ENCODE measurements around the gene LHPP.

LHPP gene

GRCh38 chr10:124629415-124629814, 167.8 kb downstream of the LHPP start:
- H3K4me1 ChIP-seq (ENCODE audit: control extremely low read depth in 1 of 4, control insufficient read depth in 4 of 4, insufficient read depth in 4 of 4, low read length in 3 of 4) = peaks cover 2 to 49% (median 37%) of the 10 kb centered on the region in 4 experiments
- ChIA-PET POLR2A (no interaction called here), CTCF (interaction anchor here (0.7 to 4.1 kb wide), 7 partner anchors 9 to 112 kb away, joined by 3 to 21 read pairs (median 3); no protein-coding TSS in a partner anchor)
- no peaks in the 10 kb centered on the region for H3K27me3 ChIP-seq (replicated peaks in 2 of 5; ENCODE audit: control insufficient read depth in 4 of 5, insufficient read depth in 5 of 5, low read length in 4 of 5)
- H3K4me3 ChIP-seq (ENCODE audit: control insufficient read depth in 1 of 7, extremely low read depth in 1 of 7, insufficient read depth in 4 of 7, low read depth in 2 of 7, low read length in 6 of 7) = no peak overlapping the region
- no peak overlapping the region for H3K27ac ChIP-seq (ENCODE audit: insufficient read depth in 1 of 2, low read depth in 1 of 2, low read length in 2 of 2, poor library complexity in 1 of 2, severe bottlenecking in 2 of 2)
- WGBS (ENCODE audit: insufficient coverage) = 65% methylated on average over 5 of the region's 6 CpGs
- H3K36me3 ChIP-seq (ENCODE audit: control insufficient read depth in 4 of 4, insufficient read depth in 4 of 4, low read length in 3 of 4) = peaks cover 0 to 9% (median 3%) of the 10 kb centered on the region in 4 experiments
- peaks cover 0 to 4% (median 0%) of the 10 kb centered on the region in 5 experiments for H3K9me3 ChIP-seq (ENCODE audit: control extremely low read depth in 1 of 5, control insufficient read depth in 4 of 5, insufficient read depth in 2 of 5, low read depth in 1 of 5, low read length in 4 of 5)
- no peak for DNase-seq

GRCh38 chr10:124629842-124630241, 168.2 kb downstream of the LHPP start:
- CTCF ChIA-PET = interaction anchor here (0.7 to 4.1 kb wide), 6 partner anchors 9 to 112 kb away, joined by 3 to 21 read pairs (median 3); no protein-coding TSS in a partner anchor
- WGBS (ENCODE audit: insufficient coverage) = 86% methylated on average over 6 of the region's 6 CpGs
- POLR2A ChIA-PET = no interaction called here
- Histone ChIP-seq H3K36me3 (ENCODE audit: control insufficient read depth in 4 of 4, insufficient read depth in 4 of 4, low read length in 3 of 4) (peaks cover 0 to 8% (median 4%) of the 10 kb centered on the region in 4 experiments), H3K9me3 (ENCODE audit: control extremely low read depth in 1 of 5, control insufficient read depth in 4 of 5, insufficient read depth in 2 of 5, low read depth in 1 of 5, low read length in 4 of 5) (peaks cover 0 to 6% (median 0%) of the 10 kb centered on the region in 5 experiments), H3K27me3 (replicated peaks in 2 of 5; ENCODE audit: control insufficient read depth in 4 of 5, insufficient read depth in 5 of 5, low read length in 4 of 5) (no peaks in the 10 kb centered on the region), H3K4me3 (ENCODE audit: control insufficient read depth in 1 of 7, extremely low read depth in 1 of 7, insufficient read depth in 4 of 7, low read depth in 2 of 7, low read length in 6 of 7) (no peak overlapping the region), H3K27ac (ENCODE audit: insufficient read depth in 1 of 2, low read depth in 1 of 2, low read length in 2 of 2, poor library complexity in 1 of 2, severe bottlenecking in 2 of 2) (no peak overlapping the region), H3K4me1 (ENCODE audit: control extremely low read depth in 1 of 4, control insufficient read depth in 4 of 4, insufficient read depth in 4 of 4, low read length in 3 of 4) (peaks cover 2 to 49% (median 37%) of the 10 kb centered on the region in 4 experiments)
- no peak for DNase-seq

GRCh38 chr10:124630551-124630950, 168.9 kb downstream of the LHPP start:
- ChIA-PET POLR2A (no interaction called here), CTCF (interaction anchor here (0.8 to 4.7 kb wide), 4 partner anchors 9 to 111 kb away, joined by 3 to 35 read pairs (median 5); no protein-coding TSS in a partner anchor)
- DNase-seq = no peak
- no peak overlapping the region for H3K27ac ChIP-seq (ENCODE audit: insufficient read depth in 1 of 2, low read depth in 1 of 2, low read length in 2 of 2, poor library complexity in 1 of 2, severe bottlenecking in 2 of 2)
- H3K4me3 ChIP-seq (ENCODE audit: control insufficient read depth in 1 of 7, extremely low read depth in 1 of 7, insufficient read depth in 4 of 7, low read depth in 2 of 7, low read length in 6 of 7) = no peak overlapping the region
- peaks cover 2 to 49% (median 37%) of the 10 kb centered on the region in 4 experiments for H3K4me1 ChIP-seq (ENCODE audit: control extremely low read depth in 1 of 4, control insufficient read depth in 4 of 4, insufficient read depth in 4 of 4, low read length in 3 of 4)
- H3K36me3 ChIP-seq (ENCODE audit: control insufficient read depth in 4 of 4, insufficient read depth in 4 of 4, low read length in 3 of 4) = peaks cover 0 to 10% (median 4%) of the 10 kb centered on the region in 4 experiments
- H3K9me3 ChIP-seq (ENCODE audit: control extremely low read depth in 1 of 5, control insufficient read depth in 4 of 5, insufficient read depth in 2 of 5, low read depth in 1 of 5, low read length in 4 of 5) = peaks cover 0 to 6% (median 0%) of the 10 kb centered on the region in 5 experiments
- no peaks in the 10 kb centered on the region for H3K27me3 ChIP-seq (replicated peaks in 2 of 5; ENCODE audit: control insufficient read depth in 4 of 5, insufficient read depth in 5 of 5, low read length in 4 of 5)
- 100% methylated on average over 5 of the region's 5 CpGs for WGBS (ENCODE audit: insufficient coverage)

GRCh38 chr10:124632064-124632531, 170.5 kb downstream of the LHPP start:
- no peak overlapping the region for H3K27ac ChIP-seq (ENCODE audit: insufficient read depth in 1 of 2, low read depth in 1 of 2, low read length in 2 of 2, poor library complexity in 1 of 2, severe bottlenecking in 2 of 2)
- 92% methylated on average over 19 of the region's 19 CpGs for WGBS (ENCODE audit: insufficient coverage)
- peaks cover 2 to 49% (median 32%) of the 10 kb centered on the region in 4 experiments for H3K4me1 ChIP-seq (ENCODE audit: control extremely low read depth in 1 of 4, control insufficient read depth in 4 of 4, insufficient read depth in 4 of 4, low read length in 3 of 4)
- ChIA-PET POLR2A (no interaction called here), CTCF (interaction anchor here (0.6 to 4.7 kb wide), 18 partner anchors 9 to 122 kb away, joined by 3 to 35 read pairs (median 3); no protein-coding TSS in a partner anchor)
- peaks cover 0 to 6% (median 0%) of the 10 kb centered on the region in 5 experiments for H3K9me3 ChIP-seq (ENCODE audit: control extremely low read depth in 1 of 5, control insufficient read depth in 4 of 5, insufficient read depth in 2 of 5, low read depth in 1 of 5, low read length in 4 of 5)
- H3K27me3 ChIP-seq (replicated peaks in 2 of 5; ENCODE audit: control insufficient read depth in 4 of 5, insufficient read depth in 5 of 5, low read length in 4 of 5) = no peaks in the 10 kb centered on the region
- peaks cover 0 to 11% (median 4%) of the 10 kb centered on the region in 4 experiments for H3K36me3 ChIP-seq (ENCODE audit: control insufficient read depth in 4 of 4, insufficient read depth in 4 of 4, low read length in 3 of 4)
- DNase-seq = peak; percentile 40 to 52 (median 52)
- no peak overlapping the region for H3K4me3 ChIP-seq (ENCODE audit: control insufficient read depth in 1 of 7, extremely low read depth in 1 of 7, insufficient read depth in 4 of 7, low read depth in 2 of 7, low read length in 6 of 7)

GRCh38 chr10:124632566-124632965, 170.9 kb downstream of the LHPP start:
- ChIA-PET CTCF (interaction anchor here (0.6 to 4.7 kb wide), 19 partner anchors 10 to 122 kb away, joined by 3 to 35 read pairs (median 3); no protein-coding TSS in a partner anchor), POLR2A (no interaction called here)
- no peak overlapping the region for H3K4me3 ChIP-seq (ENCODE audit: control insufficient read depth in 1 of 7, extremely low read depth in 1 of 7, insufficient read depth in 4 of 7, low read depth in 2 of 7, low read length in 6 of 7)
- H3K36me3 ChIP-seq (ENCODE audit: control insufficient read depth in 4 of 4, insufficient read depth in 4 of 4, low read length in 3 of 4) = peaks cover 0 to 11% (median 4%) of the 10 kb centered on the region in 4 experiments
- no peak overlapping the region for H3K27ac ChIP-seq (ENCODE audit: insufficient read depth in 1 of 2, low read depth in 1 of 2, low read length in 2 of 2, poor library complexity in 1 of 2, severe bottlenecking in 2 of 2)
- DNase-seq = no peak
- H3K27me3 ChIP-seq (replicated peaks in 2 of 5; ENCODE audit: control insufficient read depth in 4 of 5, insufficient read depth in 5 of 5, low read length in 4 of 5) = no peaks in the 10 kb centered on the region
- 98% methylated on average over 9 of the region's 10 CpGs for WGBS (ENCODE audit: insufficient coverage)
- H3K4me1 ChIP-seq (ENCODE audit: control extremely low read depth in 1 of 4, control insufficient read depth in 4 of 4, insufficient read depth in 4 of 4, low read length in 3 of 4) = peaks cover 2 to 49% (median 30%) of the 10 kb centered on the region in 4 experiments
- peaks cover 0 to 6% (median 0%) of the 10 kb centered on the region in 5 experiments for H3K9me3 ChIP-seq (ENCODE audit: control extremely low read depth in 1 of 5, control insufficient read depth in 4 of 5, insufficient read depth in 2 of 5, low read depth in 1 of 5, low read length in 4 of 5)

- Histone ChIP-seq H3K4me3 (ENCODE audit: control insufficient read depth in 1 of 7, extremely low read depth in 1 of 7, insufficient read depth in 4 of 7, low read depth in 2 of 7, low read length in 6 of 7) (no peak overlapping the region), H3K27me3 (replicated peaks in 2 of 5; ENCODE audit: control insufficient read depth in 4 of 5, insufficient read depth in 5 of 5, low read length in 4 of 5) (no peaks in the 10 kb centered on the region), H3K9me3 (ENCODE audit: control extremely low read depth in 1 of 5, control insufficient read depth in 4 of 5, insufficient read depth in 2 of 5, low read depth in 1 of 5, low read length in 4 of 5) (peaks cover 0 to 6% (median 0%) of the 10 kb centered on the region in 5 experiments), H3K27ac (ENCODE audit: insufficient read depth in 1 of 2, low read depth in 1 of 2, low read length in 2 of 2, poor library complexity in 1 of 2, severe bottlenecking in 2 of 2) (no peak overlapping the region), H3K4me1 (ENCODE audit: control extremely low read depth in 1 of 4, control insufficient read depth in 4 of 4, insufficient read depth in 4 of 4, low read length in 3 of 4) (peaks cover 7 to 54% (median 28%) of the 10 kb centered on the region in 4 experiments), H3K36me3 (ENCODE audit: control insufficient read depth in 4 of 4, insufficient read depth in 4 of 4, low read length in 3 of 4) (peaks cover 0 to 14% (median 4%) of the 10 kb centered on the region in 4 experiments)
- no peak for DNase-seq
- WGBS (ENCODE audit: insufficient coverage) = 78% methylated on average over 18 of the region's 19 CpGs
- ChIA-PET POLR2A (no interaction called here), CTCF (interaction anchor here (0.6 to 2.2 kb wide), 4 partner anchors 13 to 105 kb away, joined by 3 to 6 read pairs (median 3); no protein-coding TSS in a partner anchor)
These were observed 174.8 kb downstream of the LHPP start for GRCh38 chr10:124636271-124636995.
